WERI-Rb-1 (cell line): ENCODE results near the gene ARIH1.

Source experiments
- DNase-seq: peaks from one replicate; pipeline ENCODE4 v3.0.0-alpha.2; 2020
- H3K27ac ChIP-seq: fragments of 250-450 bp; sonication (Bioruptor Pico); 2 replicates; pipeline ENCODE4 v1.5.1; 2020; ENCODE audit warnings: mild to moderate bottlenecking, moderate library complexity
- H3K27me3 ChIP-seq: fragments of 250-450 bp; sonication (Bioruptor Pico); 2 replicates; pipeline ENCODE4 v1.5.1; 2021; ENCODE audit warnings: mild to moderate bottlenecking, low read depth, moderate library complexity; ENCODE audit not compliant: insufficient read depth, severe bottlenecking
- H3K36me3 ChIP-seq: fragments of 250-450 bp; sonication (Bioruptor Pico); 2 replicates; pipeline ENCODE4 v1.5.1; 2020; ENCODE audit warnings: mild to moderate bottlenecking, moderate library complexity
- H3K4me3 ChIP-seq: 2 replicates; pipeline ENCODE4 v1.5.1; 2011; ENCODE audit warnings: low read depth, mild to moderate bottlenecking, control low read depth, low read length
- H3K9me3 ChIP-seq: fragments of 250-450 bp; sonication (Bioruptor Pico); 2 replicates; pipeline ENCODE4 v1.5.1; 2021; ENCODE audit warnings: mild to moderate bottlenecking, moderate library complexity; ENCODE audit not compliant: severe bottlenecking
- CTCF ChIP-seq: IDR thresholded peaks from 2 replicates; pipeline ENCODE4 v1.5.1; 2011; ENCODE audit warnings: low read depth, mild to moderate bottlenecking, control low read depth, inconsistent platforms, low read length

ARIH1 gene

GRCh38 chr15:72562878-72563277 is 88.7 kb downstream of the ARIH1 start:
- DNase-seq: no peak
- Histone ChIP-seq H3K36me3 (peaks cover 54% of the 10 kb centered on the region), H3K9me3 (no peaks in the 10 kb centered on the region), H3K27ac (no peak overlapping the region), H3K4me3 (no peak overlapping the region), H3K27me3 (no peaks in the 10 kb centered on the region)
- TF ChIP-seq CTCF: no peak

GRCh38 chr15:72564091-72564490 is 90.0 kb downstream of the ARIH1 start:
- no peaks in the 10 kb centered on the region for H3K9me3 ChIP-seq
- H3K27ac ChIP-seq: no peak overlapping the region
- peaks cover 49% of the 10 kb centered on the region for H3K36me3 ChIP-seq

GRCh38 chr15:72566973-72567372 is 92.8 kb downstream of the ARIH1 start:
- Histone ChIP-seq H3K4me3 (no peak overlapping the region), H3K27me3 (no peaks in the 10 kb centered on the region), H3K27ac (peak overlapping the region; percentile 67), H3K9me3 (no peaks in the 10 kb centered on the region), H3K36me3 (peaks cover 61% of the 10 kb centered on the region)
- no peak for DNase-seq
- TF ChIP-seq CTCF: no peak

More at GRCh38 chr15:72564091-72564490, 90.0 kb downstream of the ARIH1 start:
- Histone ChIP-seq H3K4me3 (no peak overlapping the region), H3K27me3 (no peaks in the 10 kb centered on the region)
- no peak for TF ChIP-seq CTCF
- no peak for DNase-seq

- Histone ChIP-seq H3K27me3 (no peaks in the 10 kb centered on the region), H3K36me3 (peaks cover 52% of the 10 kb centered on the region), H3K27ac (no peak overlapping the region), H3K4me3 (no peak overlapping the region), H3K9me3 (no peaks in the 10 kb centered on the region)
- no peak for DNase-seq
- no peak for TF ChIP-seq CTCF
Measured at GRCh38 chr15:72570059-72570458, 95.9 kb downstream of the ARIH1 start.

- Histone ChIP-seq H3K27me3 (no peaks in the 10 kb centered on the region), H3K27ac (no peak overlapping the region), H3K9me3 (no peaks in the 10 kb centered on the region), H3K36me3 (peaks cover 75% of the 10 kb centered on the region), H3K4me3 (no peak overlapping the region)
- DNase-seq: no peak
- no peak for TF ChIP-seq CTCF
Measured at GRCh38 chr15:72579814-72580213, 105.7 kb downstream of the ARIH1 start.

GRCh38 chr15:72584006-72584405 is 109.9 kb downstream of the ARIH1 start:
- H3K9me3 ChIP-seq: no peaks in the 10 kb centered on the region
- no peak overlapping the region for H3K27ac ChIP-seq
- no peak for DNase-seq
- TF ChIP-seq CTCF: no peak
- H3K27me3 ChIP-seq: no peaks in the 10 kb centered on the region
- H3K36me3 ChIP-seq: peaks cover 62% of the 10 kb centered on the region
- no peak overlapping the region for H3K4me3 ChIP-seq
